ENCODE data around the gene CBR3.

- TF ChIP-seq POLR2A (IDR thresholded peaks at IDR 0.05; ENCODE audit: low read depth, low read length) (no peak), TAF1 (IDR thresholded peaks at IDR 0.05; ENCODE audit: low read depth, low read length) (no peak), POLR2AphosphoS5 (IDR thresholded peaks at IDR 0.05; ENCODE audit: low read depth, low read length) (no peak)
Measured at GRCh38 chr21:36170823-36171222, 35.9 kb downstream of the CBR3 start.

All from GM12891 (cell line).